HG03060 (cell line): ENCODE data around the gene PRKN.

Experiments used
- ATAC-seq: cut with Tn5 transposase; IDR thresholded peaks from one replicate; pipeline ENCODE4 v1.9.1; 2021; ENCODE audit warnings: low read depth, moderate number of reproducible peaks; ENCODE audit not compliant: unreplicated experiment

PRKN gene

DNA sequence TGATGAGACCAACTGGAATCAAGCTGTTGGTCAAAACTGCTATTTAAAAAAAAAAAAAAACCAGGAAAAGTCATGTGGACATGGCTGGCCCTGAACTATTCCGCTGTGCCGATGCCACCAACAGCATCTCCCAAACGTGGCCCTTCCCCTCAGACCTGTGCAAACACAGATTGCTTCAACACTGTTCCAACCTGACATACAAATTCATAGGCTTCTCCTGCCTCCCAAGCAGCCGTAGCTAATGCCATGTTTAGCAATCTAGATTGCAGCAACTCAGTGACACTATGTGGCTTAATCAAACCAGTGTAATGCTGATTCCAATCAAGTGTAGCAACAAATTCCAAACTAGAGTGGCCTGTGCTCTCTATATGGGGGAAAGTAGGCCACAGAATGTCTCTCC is 16.2 kb downstream of the PRKN start:
- ATAC-seq: no peak

DNA sequence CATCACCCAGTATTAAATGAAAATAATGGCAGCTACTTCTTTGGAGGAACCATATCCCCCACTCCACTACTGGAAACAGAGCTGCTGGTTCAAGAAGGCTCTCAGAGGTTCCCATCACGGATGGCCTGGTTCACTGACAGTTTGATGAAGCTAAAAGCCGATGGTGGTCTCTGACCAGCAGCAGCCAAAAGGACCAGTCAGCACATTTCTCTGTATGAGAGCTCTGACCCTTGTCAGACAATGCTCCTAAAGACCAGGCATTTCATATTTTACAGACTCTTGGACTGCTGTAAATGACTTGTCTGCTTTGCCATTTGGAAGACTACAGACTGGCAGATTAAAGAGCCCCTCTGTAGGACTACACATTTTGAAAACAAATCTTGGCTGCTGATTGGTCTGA is 16.6 kb downstream of the PRKN start:
- no peak for ATAC-seq

DNA sequence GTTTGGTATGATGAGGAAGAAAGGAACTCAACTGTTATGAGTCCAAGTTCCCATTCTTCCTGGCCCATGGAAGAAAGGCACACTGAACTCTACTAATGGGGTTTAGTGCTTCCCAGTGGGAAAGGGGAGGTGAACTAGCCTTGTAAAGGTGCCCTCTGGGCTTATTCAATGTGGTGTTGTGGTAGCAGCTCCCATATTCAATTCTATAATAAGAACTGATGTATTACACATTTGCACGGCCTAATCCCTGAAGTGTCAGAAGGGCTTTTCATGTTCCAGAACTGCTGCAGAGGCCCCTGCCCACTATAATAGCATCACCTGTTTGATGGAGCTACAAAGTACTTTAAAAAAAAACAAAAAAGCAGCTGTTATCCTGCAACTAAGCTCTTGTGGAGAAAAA is 17.1 kb downstream of the PRKN start:
- no peak for ATAC-seq

DNA sequence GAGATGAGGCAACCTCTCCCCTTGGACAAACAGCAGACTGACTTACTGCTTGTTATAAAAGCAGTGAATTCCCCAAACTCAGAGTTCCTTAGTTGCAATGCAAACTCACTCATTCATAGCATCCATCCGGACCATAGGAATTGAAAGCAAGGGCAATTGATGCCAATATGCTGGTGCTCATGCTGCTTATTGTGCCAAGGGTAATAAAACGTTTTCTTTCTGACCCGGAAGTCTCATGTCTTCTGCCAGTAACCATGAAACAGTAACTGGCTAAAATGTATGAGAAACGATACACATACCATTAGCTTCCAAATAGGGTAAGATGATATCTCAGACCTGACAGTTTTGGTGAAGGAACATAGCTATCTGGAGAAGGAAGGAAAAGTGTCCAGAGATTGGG is 18.1 kb downstream of the PRKN start:
- ATAC-seq: no peak

DNA sequence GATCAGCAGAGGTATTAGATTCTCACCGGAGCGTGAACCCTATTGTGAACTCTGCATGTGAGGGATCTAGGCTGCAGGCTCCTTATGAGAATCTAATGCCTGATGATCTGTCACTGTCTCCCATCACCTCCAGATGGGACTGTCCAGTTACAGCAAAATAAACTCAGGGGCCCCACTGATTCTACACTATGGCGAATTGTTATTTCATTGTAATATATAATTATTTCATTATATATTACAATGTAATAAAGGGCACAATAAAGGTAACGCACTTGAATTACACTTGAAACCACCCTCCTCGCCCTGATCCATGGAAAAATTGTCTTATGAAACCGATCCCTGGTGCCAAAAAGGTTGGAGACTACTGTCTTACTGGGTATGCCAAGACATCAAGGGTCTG is 18.6 kb downstream of the PRKN start:
- ATAC-seq: no peak

GRCh38 chr6:162706232-162706631 is 21.3 kb downstream of the PRKN start:
- ATAC-seq: no peak

GRCh38 chr6:162705736-162706135 is 21.8 kb downstream of the PRKN start:
- no peak for ATAC-seq

- no peak for ATAC-seq
Observed at GRCh38 chr6:162704001-162704400, 23.6 kb downstream of the PRKN start.

- no peak for ATAC-seq
Observed at GRCh38 chr6:162702446-162702845, 25.1 kb downstream of the PRKN start.

DNA sequence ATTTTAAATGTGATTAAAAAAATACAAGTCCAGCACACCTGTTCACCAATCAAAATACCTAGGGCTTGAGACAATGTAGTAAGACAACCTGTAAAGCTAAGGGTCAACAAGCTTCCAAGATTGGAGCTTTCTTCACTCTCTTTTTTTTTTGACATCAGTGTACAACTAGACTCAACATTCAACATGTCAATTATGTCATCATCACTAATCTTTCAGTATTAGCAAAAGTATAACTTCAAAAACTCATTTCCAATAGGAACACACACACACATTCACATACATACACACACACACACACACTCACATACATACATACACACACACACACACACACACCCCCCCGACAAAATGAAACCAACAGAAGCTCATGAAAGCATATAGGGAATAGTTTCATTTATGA is 26.0 kb downstream of the PRKN start:
- no peak for ATAC-seq

GRCh38 chr6:162700966-162701365 is 26.6 kb downstream of the PRKN start:
- ATAC-seq: no peak

- no peak for ATAC-seq
Observed at GRCh38 chr6:162699961-162700360, 27.6 kb downstream of the PRKN start.

GRCh38 chr6:162698440-162698839 is 29.1 kb downstream of the PRKN start:
- no peak for ATAC-seq

DNA sequence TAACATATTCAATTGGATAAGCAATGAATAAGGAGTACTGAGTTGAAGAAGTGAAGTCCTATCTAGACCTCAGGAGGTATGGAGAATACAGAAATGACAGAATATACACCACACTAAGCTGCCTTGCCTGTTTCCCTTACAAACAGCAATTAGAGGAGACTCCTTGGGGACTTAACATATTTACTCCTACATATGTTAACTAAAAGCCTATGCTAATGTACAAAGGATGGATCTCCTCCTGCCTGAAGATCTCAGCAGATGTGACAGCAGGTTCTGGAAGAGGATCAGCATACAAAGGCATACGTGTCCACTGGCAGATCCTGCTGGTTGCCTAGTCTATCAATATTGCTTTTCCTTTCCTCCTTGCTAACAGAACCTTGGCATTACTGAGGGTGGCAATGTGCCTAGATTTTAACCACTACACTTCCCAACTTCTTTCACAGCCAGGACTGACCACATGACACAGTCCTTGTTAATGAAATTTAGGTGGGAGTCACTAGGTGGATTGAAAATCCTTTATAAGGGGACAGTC is 29.6 kb downstream of the PRKN start:
- no peak for ATAC-seq

DNA sequence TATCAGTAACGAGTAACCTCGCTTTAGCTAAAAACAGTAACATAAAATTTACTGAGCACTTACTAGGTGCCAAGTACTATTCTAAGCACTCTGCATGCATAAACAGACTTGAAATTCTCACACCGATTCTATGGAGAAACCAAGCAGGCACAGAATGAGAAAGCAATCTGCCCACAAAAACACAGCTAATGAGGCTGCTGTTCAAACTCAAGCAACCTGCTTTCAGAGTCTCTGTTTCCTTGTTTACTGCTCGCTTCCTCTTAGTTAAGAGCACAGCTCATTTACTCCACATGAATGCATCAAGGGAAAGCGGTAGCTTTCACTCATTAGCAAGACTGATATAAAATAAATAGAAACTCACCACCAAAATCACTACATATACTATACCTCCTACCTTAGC is 37.4 kb downstream of the PRKN start:
- ATAC-seq: no peak

DNA sequence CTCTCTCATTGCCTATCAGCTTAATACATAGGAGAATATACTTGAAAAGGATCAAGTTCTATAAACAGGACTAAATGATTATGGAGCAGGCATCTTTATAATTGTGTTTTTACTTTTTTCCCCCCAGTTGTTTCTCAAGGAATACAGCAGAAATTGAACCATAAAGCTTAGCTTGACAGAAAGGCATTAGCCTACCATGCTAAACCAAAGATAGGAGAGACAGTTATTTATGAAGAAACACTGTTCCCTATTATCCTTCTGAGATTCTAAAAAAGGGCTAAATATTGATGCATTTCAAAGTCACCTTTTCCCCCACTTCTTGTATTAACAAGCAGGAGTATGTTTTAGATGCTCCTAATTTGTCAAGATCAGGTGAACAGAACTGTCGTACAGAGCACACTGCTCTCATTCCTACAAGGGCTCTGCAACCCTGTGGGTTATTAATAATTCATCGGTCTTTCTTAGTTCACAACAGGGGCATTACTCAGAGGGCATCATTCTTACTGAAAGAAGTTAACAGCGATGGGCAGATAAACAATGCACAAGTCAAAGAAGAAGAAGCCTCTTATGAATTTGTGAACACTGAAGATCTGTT is 38.7 kb downstream of the PRKN start:
- ATAC-seq: no peak

DNA sequence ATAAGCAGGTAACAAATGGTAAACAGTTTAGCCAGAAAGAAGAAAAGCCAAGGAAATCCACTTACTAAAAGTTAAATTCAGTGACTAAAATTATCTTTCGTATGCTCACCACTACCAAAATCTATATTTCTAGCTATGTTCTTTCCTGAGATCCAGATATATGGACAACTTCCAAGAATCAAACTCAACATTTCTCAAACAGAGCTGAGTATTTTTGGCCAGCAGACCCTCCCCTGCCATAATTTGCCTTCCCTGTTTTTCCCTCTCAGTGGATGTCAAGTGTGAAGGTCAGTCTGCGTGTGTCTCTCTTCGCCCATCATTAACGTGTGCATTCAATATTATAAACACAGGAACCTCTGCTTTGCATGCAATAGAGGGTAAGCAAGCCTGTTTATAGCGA is 42.0 kb downstream of the PRKN start:
- ATAC-seq: no peak

DNA sequence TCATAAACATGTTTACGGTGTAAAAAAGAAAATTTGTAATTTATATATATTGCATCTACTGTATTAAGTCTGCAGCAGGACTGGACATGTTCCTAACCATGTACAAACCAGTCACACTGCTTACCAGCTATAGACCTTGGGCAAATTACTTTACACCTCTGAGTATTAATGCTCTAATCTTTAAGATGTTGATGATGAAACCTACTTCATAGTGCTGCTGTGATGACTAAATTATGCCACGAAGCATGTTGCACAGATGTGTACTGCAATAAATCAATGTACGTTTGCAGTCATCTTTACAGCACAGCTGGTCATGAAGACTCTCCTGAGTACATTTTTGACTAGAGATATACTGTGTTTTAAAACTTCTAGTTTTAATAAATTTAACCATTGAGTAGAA is 42.6 kb downstream of the PRKN start:
- ATAC-seq: no peak

DNA sequence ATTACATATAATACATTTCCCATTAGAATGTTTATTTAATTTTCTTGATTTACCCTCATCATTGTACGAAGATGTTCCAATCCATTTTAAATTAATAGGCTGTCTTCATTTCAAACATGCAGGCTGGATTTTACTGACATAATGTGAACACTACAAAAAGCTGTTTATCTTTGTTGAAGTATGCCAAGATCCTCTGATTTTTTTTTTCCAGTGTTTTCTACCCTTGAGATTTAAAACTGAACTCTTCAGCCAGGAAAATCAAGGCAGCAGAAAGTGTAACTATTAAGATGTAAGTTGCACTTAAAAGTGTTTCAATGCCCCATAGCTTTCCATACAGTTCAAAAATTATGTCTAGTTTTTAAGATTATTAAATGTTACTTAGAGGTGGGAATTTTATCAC is 43.5 kb downstream of the PRKN start:
- ATAC-seq: no peak

DNA sequence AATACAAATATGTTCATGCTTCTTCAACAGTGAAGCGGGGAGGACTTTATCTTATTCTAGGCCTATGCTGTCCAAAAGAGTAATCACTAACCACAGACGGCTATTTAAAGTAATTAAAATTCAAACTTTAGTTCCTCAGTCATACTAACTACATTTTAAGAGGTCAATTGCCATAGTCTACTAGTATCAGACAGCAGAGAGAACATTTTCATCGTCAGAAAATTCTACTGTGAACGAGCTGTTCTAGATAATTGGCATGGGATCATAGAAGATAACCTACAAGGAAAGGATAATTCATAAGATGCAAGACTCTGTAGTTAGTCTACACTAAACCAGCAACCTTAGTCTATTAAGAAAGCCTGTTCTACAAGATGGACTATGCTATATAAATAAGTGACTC is 44.4 kb downstream of the PRKN start:
- ATAC-seq: no peak

DNA sequence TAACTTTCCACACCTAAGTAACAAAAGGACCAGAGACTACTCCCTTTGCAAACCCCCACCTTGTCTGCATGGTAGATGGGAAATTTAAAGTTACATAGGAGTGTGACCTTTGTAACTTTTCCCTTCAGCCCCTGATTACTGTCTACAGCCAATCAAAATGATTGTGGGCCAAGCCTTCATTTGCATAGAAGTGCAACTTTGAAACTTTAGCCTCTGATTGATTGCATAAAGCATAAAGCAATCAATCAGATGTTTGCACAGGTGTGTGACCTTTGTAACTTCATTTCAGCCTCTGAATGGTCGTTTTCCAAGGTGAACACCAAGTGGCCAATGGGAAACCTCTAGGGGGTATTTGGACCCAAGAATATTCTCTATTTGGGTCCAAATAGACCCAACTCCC is 46.1 kb downstream of the PRKN start:
- ATAC-seq: no peak

DNA sequence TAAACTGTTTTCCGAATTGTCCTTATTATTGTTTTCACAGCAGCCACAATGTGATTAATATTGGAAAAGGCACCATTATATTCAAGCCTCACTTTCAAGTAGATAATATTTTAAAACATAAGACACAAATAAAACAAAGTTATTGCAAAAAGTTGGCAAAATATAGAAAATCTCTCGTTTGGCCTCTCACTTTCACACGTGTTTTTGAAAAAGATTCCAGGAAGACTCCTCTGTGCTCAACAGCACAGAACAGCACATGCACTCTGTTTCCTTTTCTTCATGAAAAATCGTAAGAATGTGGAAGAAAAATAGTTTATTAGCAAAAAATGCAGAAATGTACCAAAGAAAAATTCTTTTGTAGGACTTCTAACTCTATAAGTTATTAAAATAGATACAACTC is 46.7 kb downstream of the PRKN start:
- no peak for ATAC-seq

DNA sequence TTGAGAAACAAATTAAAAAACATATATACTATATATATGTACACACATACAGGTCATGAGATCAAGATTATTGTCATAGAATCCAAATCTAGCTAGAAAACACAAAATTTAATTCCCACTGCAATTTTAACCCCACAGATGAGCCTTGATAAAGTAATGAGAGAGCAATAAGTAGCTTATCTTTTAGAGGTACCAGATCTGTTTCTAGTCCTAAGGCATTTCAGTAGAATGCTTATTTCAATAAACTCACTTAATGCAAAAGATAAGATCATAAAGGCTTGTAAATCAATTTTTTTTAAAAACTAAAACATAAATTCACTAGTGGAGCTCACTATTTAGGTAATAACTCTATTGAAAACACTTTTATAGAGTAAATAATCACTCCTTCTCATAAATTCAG is 47.2 kb downstream of the PRKN start:
- ATAC-seq: no peak
